K562 treated with DMSO at 1 percent for 4 hours (cell line): ENCODE measurements around the gene DIABLO. TPM values are rescaled to one million over a fixed set of nuclear protein-coding genes. Genes with fewer than 3 reads are reported as not detected.

Experiments used
- total RNA-seq: library from RNA; unstranded; fragments of 300-600 nt; gene quantifications from 2 replicates; pipeline ENCODE4 v1.2.3, GENCODE V29; 2022; ENCODE audit not compliant: insufficient read depth

DIABLO gene
- total RNA-seq, result 59.9 and 61.1 TPM in 2 replicates

GRCh38 chr12:122225683-122226365, at the start of gene DIABLO:
DIABLO (minus strand) TSS chr12:122226052; CDS start chr12:122226014, 38 bp downstream.

GRCh38 chr12:122266230-122266901, 40.5 kb upstream of the DIABLO start, which contains the start of gene VPS33A:
VPS33A (minus strand) TSS chr12:122266494; CDS start chr12:122266408, 86 bp downstream.

DNA sequence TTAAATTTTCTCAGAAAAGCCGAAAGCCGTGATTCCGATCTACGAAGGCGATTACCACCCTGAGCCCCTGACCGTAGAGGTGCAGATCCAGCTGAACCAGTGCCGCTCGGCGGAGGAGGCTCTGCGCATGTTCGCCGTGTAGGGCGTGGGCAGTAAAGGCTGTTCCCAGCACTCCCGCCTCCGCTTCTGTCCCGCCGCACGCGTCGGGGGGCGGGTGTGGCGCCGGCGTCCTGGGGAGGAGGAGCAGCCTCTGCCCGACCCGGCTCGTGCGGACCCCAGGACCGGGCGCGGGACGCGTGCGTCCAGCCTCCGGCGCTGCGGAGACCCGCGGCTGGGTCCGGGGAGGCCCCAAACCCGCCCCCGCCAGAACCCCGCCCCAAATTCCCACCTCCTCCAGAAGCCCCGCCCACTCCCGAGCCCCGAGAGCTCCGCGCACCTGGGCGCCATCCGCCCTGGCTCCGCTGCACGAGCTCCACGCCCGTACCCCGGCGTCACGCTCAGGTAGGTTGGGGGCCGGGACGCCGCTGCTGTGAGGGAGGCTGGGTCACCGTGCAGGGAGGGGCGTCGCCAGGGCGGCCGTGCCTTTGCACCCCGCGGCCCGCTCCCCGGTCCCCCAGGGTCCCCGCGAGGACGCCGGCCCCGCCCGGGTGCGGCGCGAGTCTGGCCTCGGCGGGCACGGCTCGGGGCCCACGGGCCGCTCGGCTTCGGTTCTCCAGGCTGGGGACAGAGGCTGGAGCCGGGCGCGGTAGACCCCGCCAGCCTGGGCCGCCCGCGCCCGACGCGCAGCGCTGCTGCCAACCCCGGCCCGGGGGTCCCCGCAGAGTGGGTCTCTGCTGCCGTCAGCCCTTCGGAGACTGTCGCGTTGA, 22.3 kb downstream of the DIABLO start, which contains the start of gene B3GNT4:
Gene B3GNT4 (plus strand): TSS at position 409 of the 866 bp plus-strand sequence. CDS start 910 bp downstream, outside the sequence.

DNA sequence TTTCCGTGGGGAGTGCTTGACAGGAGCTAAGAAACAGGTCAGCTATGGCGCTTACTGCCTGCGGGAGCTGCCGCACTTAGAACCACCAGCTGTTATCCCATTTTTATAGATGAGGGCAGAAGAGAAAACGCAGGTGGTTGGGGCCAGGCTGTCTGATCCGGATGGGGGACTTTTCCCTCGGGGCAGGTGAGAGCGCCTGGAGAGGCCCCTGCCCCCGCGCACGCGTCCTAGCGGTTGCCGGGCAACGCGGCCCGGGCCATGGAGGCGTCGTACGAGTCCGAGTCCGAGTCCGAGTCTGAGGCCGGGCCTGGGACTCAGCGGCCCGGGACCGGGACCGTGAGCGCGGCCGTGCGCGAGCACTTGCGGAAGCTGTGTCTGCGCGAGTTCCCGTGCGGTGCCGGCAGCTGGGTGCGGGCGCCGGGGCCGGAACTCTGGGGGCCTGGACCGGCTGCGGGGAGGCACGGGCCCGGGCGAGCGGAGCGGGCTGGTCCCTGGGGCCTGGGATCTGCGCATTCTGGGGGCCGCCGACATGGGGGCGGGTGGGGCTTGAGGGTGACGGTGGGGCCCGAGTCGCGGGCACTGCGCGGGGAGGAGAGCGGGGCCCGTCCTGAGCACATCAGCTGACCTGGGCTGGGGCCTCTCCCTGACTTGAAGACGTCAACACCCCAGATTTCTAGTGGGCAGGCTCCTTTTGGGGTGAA, 42.8 kb downstream of the DIABLO start, which contains the start of gene LRRC43:
Gene LRRC43 (plus strand): TSS at position 237 of the 701 bp plus-strand sequence. CDS start 22 bp downstream, at position 259.

GRCh38 chr12:122174155-122174845, 51.6 kb downstream of the DIABLO start, which contains the start of gene IL31:
IL31 (minus strand) TSS chr12:122174221; CDS start chr12:122174172, 49 bp downstream.

Other genes starting within 250 kb of the DIABLO start
- 18.8 and 20.2 TPM in 2 replicates for gene BCL7A, start 204.2 kb downstream of the DIABLO start, total RNA-seq
- 29.6 and 43.2 TPM in 2 replicates for gene MLXIP, start 147.3 kb downstream of the DIABLO start, total RNA-seq
- not detected in 2 replicates for gene IL31, start 51.8 kb downstream of the DIABLO start, total RNA-seq
- gene LRRC43, start 42.9 kb downstream of the DIABLO start, total RNA-seq, result not detected in 2 replicates
- gene B3GNT4, start 22.3 kb downstream of the DIABLO start, total RNA-seq, result 6.3 and 8.0 TPM in 2 replicates
- gene VPS33A, start 40.4 kb upstream of the DIABLO start, total RNA-seq, result 15.4 and 15.5 TPM in 2 replicates
- gene CLIP1, start 196.6 kb upstream of the DIABLO start, total RNA-seq, result 35.0 and 36.9 TPM in 2 replicates